Prostate gland (tissue), 2 donors: ENCODE data around the gene TUSC2.

Experiments used
- CTCF ChIP-seq, 4 experiments: fragments of 200-600 bp in 2 of 4; fragments of 450-650 bp in 2 of 4; sonication (generic) in 2 of 4; IDR thresholded peaks; 1 replicate in 3 of 4; 2 replicates in 1 of 4; pipeline ENCODE4 v1.5.1; 2016 to 2019; ENCODE audit warnings: antibody characterized with exemption in 4 of 4, mild to moderate bottlenecking in 2 of 4, moderate library complexity in 2 of 4
- POLR2A ChIP-seq: fragments of 450-650 bp; IDR thresholded peaks from one replicate; pipeline ENCODE4 v1.6.1; 2016; ENCODE audit warnings: antibody characterized with exemption, mild to moderate bottlenecking
- POLR2AphosphoS5 ChIP-seq: sonication (generic); formaldehyde crosslinking; IDR thresholded peaks from one replicate; pipeline ENCODE4 v1.6.1; 2017; ENCODE audit warnings: antibody characterized with exemption

DNA sequence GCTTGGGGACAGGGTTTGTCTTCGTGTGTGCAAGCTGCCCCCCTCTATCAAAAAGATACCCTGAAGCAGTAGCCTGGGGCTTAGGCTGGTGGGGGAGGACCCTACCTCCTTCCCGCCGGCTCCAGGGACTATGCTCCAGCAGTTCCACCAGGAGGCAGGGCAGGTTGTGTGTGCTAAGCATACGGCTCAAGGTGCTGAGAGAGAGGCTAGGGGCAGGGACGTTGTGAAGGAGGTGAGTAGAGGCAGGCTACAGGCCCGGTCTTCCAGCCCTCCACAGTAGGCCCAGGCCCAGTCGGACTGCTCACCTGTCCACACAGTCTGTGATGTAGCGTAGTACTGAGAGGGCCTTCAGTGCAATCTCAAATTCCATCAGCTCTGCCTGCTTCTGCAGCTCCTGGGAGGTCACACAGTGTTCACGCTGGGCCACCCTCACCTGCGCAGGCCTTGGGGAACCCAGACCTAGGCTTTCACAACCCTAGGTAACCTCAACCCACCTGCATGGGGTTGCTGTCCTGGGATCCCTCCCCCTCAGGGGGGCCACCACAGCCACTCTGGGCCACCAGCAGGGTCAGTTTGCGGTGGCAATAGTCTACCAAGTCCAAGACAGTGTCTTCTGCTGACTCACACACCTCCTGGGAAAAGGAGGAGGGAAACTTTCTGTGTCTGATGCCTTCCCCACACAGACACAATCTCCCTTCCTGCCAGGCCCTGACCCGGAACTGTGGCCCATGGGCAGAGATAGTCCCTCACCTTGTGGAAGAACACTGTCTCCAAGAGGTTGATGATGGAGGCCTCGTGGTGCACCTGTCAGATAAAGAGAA is 15.0 kb upstream of the TUSC2 start:
- TF ChIP-seq CTCF (IDR thresholded peaks at IDR 0.05) (no peak), POLR2AphosphoS5 (no peak), POLR2A (no peak)
